CD4-positive, alpha-beta T cell treated with Interleukin-12 subunit alpha and Interleukin-12 subunit beta, for 1 hour (primary cell): ENCODE measurements around the gene CD47.

Experiments used
- DNase-seq: peaks from one replicate; pipeline ENCODE4 v3.0.0-alpha.2; 2020

The CD47 gene

DNA sequence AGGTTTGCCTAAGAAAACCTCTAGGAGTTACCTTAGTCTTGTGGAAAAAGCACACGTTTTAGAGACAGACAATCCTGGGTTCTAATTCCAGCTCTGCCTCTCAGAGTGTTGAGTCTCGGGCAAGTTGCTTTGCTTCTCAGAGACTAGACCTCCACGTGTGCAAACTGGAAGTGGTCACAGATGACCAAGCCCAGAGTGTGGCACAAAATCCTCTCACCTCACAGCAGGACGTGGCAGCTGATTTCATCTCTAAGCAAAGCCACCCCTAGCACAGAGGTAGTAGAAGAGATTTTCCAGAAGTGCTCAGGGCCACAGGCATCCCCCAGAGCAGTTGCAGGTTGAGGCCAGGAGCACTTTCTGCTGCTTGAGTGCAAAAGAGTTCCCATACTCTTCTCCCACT is 79.2 kb downstream of the CD47 start:
- no peak for DNase-seq

DNA sequence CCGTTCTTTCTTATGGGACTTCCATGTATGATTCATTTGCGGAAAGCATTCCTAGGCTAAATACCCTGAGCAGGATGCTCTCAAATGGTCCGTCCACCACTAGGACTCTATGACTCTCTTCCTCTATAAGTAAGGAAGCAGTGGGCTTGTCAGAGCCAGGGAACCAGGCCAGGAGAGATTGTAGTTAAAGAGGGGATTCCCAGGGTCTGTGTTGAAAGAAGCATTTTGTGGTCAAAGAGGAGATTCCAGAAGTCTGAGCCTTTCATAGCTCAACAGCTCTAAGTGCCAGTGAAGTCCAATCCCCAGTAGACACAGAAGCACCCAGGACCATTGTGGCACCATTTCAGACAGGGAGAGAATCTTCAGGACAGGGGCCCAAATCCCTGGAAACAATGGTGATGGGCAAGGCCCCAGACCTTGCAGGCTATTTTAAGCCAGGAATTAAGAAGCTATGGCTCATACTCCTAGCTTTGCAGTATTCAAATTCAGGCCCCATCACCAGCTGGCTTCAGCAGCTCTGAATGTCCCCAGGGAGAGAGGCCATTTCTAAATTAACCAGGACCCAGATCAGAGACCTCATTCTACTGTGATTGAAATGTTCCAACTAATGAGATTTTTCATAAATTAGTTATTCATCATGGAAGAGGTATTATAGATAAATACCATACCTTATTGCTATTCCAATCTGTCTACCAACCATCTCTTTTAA is 81.7 kb downstream of the CD47 start:
- no peak for DNase-seq

DNA sequence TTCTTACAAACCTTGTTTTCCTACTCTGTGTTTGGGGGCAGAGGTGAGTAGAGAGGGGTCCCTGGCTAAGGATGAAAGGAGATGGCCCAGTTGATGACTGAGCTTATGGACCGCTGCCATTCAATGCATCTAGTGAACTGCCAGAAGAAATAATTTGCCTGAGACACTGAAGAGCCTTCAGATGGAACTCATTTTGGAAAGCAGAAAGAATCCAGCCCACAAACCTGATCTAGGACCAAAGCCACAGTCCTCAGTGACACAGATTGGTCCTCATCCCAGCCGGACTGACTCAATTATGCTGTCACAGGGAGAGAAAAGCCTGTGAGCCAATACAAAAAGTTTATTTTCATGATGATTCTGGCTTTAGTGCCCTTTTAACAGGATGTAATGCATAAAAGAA is 82.7 kb downstream of the CD47 start:
- DNase-seq, result no peak

DNA sequence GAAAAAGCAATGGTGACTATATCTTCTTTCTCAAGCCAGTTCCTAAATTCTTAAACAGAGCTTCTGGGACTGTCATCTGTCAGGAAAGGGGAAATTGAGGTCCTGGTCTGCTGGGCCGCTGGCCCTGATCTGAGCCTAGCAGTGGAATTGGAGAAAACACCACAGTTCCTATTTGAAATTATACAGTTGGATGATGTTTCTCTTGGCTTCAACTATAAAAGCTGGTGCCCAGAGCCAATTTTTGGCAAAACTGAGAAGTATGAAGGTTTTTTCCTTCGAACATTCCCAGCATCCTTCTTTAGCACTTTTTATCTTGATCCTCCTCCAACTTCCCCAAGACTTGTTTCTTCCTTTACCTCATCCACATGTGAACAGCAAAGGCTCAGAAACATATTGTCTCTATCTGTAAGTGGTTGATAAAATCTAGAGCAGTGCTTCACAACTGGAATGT is 83.9 kb downstream of the CD47 start:
- DNase-seq, result no peak

DNA sequence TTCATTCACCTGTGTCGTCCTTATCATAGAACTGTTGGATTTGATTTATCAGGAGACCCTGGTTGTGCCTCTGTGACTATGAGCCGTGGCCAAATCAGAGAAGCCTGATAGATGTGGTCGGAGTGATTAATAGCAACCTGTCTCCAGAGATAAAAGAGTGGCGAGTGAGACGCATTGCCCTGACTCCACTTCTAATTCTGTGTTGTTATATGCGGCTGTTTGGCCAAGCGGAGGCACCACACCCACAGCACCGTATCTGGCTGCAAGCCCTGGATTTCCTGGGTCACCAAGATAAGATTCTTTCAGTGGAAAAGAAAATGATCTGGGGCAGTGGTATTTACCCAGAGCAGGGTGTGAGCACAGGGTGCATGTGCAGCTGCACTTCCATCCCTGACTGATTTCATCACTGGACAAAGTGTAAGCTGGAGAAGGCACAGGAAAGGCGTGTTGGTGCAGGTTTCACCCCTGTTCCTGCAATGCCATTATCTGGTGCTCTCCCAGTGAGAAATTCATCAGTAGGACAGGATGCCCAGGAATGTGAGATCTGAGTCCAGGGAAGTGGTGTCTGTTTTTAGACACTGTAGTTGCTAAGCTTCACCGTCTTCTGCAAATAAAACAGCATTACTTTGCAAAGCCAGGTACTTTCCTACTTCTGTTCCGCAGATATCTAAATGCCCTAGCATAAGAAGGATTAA is 84.6 kb downstream of the CD47 start:
- no peak for DNase-seq

DNA sequence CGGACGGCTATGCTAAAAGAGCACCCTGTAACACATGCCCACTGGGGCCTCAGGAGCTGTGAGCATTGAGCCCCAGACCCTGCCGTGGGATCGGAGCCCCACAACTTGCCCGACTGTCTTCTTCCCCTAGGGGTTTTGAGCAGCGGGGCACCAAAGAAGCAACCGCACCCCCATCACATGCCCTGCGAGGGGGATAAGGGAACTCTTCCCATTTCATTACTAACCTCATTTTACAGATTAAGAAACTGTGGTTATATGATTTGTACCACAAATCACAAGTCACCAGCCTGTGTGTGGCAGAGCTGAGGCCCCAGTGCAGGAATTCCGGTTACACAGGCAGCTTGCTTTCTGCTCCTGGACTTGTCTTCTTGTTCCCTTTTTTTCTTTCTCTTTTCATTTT is 86.2 kb downstream of the CD47 start:
- DNase-seq, result no peak

DNA sequence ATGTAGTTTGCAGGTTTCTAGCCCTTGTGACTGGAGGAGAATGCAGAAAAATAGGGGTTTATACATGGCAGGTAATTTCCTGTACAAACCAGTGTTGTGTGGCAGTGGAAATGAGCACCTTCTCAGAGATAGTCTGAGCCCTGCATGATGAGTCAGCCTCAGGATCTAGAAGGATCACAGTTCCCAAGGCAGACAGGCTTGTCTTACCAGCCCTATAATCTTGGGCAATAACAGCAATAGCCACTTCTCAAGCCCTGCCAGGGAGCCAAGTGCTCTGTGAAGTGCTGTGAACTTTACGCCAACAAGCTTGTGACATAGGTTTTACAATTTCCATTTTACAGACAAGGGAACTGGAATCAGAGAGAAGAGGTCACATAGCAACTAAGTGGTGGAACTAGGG is 89.4 kb downstream of the CD47 start:
- no peak for DNase-seq

DNA sequence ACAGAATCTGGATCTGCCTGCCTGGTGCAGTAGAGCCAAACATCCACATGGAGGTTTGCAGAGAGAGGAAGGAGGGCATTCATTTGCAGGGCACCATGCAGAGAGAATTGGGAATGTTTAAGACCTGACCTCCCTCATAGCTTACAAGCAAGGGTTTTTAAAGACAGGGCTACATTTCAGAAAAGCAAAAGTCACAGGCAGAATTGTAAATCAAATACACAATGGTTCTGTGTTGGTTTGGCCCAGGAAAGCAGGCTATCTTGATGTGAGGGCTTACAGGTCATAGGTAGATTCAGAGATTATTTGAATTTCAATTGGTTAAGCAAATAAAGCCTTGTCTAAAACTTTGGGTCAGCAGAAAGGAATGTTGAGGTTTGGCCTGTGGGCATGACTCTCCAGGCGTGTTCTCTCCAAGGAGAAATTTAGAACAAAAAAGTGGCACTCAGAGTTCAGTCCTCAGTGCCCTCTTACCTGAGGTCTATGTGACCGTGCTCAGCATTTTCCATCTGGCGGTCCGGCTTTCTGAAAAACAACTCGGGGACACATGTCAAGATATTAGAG is 91.5 kb downstream of the CD47 start:
- no peak for DNase-seq

DNA sequence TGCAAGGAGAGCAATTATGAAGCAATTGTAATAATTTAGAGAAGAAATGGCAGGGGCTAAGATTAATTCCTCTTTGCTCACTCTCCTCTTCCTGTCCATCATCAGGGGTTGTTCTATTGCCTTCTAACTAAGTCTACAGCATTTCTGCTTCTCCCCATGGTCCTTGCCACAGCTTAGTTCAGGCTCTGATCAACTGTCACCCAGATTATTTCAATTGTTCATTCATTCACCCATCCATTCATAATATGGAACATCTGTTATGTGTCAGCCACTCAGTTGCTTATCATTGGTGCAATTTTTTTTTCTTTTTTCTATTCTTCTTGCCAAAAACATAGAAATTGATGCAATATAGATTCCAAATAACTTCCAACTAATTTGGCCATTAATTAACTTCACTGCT is 93.2 kb downstream of the CD47 start:
- DNase-seq, result no peak

DNA sequence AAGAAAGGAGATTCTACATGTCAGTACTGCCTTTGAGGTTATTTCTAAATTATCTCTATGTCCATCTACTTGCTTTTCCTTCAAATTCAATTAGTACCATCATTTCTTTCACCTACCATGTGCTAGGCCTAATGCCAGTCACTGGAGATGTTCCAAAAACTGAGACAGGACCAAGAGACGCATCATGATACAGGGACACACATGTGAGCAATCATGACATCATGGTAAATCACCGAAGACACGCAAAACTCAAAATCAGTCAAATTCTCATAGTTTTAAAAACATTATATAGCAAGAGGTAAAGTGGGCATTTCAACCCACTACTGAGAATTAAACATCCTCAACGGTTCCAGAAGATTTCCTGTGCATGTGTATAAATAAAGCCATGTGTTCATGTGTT is 95.0 kb downstream of the CD47 start:
- DNase-seq, result no peak

DNA sequence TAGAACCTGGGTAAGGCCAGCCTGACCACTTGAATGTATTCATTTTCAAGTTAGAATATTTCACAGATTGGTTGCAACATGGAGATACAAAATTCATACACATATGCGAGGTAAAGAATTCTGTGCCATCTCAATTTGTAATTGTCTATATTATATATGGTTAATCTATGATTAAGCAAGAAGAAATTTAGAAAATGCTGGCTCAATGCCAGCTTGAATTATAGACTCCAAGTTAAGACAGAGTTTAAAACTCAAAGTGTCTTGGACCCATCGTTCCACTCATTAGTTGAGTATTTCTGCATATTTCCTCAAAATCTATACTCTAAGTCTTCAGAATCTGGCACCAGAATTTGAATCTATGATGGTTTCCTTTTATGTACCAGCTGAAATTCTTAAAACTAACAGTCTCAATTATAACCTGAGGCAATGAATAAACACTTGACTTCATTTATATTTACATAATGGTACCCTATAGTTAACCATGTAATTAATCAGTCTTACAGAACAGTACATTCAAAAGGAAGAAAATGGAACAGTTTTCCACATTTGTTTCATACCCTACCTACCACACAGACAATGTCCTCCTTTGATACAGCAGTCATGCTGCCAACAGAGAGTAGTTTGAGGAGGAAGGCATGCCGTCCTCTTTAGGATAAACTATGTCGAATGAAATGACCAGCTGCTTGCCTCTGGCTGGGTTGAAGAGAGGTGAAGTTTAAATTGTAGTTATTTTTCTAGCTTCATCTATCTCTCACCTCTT is 95.7 kb downstream of the CD47 start:
- DNase-seq, result no peak

DNA sequence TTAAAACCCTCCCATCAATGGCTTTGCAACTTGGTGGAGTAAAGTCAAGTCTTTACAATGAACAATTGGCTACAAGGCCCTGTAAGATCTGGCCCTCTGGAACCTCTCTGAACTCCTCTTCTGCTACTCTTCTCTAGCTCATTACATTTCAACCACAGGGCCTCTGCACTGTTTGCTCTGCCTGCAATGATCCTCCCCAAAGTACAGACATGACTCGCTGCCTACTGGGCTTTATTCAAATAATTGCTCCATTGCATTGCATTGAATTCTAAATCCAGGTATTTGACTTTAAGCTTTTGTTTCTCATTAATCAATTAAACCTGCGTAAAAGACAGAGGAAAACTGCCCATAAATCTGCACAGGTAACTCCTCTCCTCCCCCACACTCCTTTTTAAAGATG is 96.7 kb downstream of the CD47 start:
- DNase-seq, result no peak

DNA sequence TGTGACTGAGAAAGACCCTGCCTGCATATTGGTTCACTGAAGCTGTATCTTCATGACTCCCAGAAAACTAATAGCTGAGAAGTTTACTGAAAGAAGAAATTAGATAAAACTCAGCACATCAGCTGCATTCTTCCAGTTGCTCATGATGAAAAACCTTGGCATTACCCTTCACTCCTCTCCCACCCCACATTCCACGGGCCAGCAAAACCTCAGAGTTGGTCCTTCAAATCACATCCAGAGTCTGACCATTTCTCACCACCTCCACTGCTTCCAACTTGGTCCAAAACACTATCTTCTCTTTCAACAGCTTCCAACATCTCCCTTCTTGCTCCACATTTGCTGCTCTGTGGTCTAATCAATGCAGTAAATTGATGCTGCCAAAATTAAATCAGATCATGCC is 97.1 kb downstream of the CD47 start:
- no peak for DNase-seq
